Right hindlimb (tissue), 1 donor: Measurements from ENCODE around the gene SEC14L2.
"Not testable (repeated sequence)": the region's sequence is repeated elsewhere in the genome, so short reads cannot be mapped to it uniquely, and the experiment has no call there.

Source experiments
- DNase-seq: peaks from one replicate; pipeline ENCODE4 v3.0.0-alpha.2; 2018

Gene SEC14L2

GRCh38 chr22:30380011-30380410 is 16.8 kb upstream of the SEC14L2 start:
- DNase-seq = no peak

- DNase-seq = no peak
Observed at GRCh38 chr22:30381264-30381663, 15.6 kb upstream of the SEC14L2 start.

GRCh38 chr22:30382340-30382739 is 14.5 kb upstream of the SEC14L2 start:
- no peak for DNase-seq

GRCh38 chr22:30383061-30383460 is 13.8 kb upstream of the SEC14L2 start:
- no peak for DNase-seq

- no peak for DNase-seq
Observed at GRCh38 chr22:30385942-30386341, 10.9 kb upstream of the SEC14L2 start.

GRCh38 chr22:30386608-30386959 is 10.2 kb upstream of the SEC14L2 start:
- DNase-seq = no peak

GRCh38 chr22:30386960-30387827 is 9.6 kb upstream of the SEC14L2 start, which contains the start of gene RNF215:
RNF215 (minus strand) TSS chr22:30387411; CDS start chr22:30387313, 98 bp downstream.
- peak; percentile 90 for DNase-seq

GRCh38 chr22:30390974-30391691 is 5.7 kb upstream of the SEC14L2 start:
- DNase-seq = no peak

- no peak for DNase-seq
Observed at GRCh38 chr22:30392661-30393321, 4.0 kb upstream of the SEC14L2 start.

GRCh38 chr22:30393322-30393680 is 3.5 kb upstream of the SEC14L2 start:
- DNase-seq = no peak

GRCh38 chr22:30393885-30394284 is 2.9 kb upstream of the SEC14L2 start:
- no peak for DNase-seq

GRCh38 chr22:30397656-30398635 is 1.1 kb downstream of the SEC14L2 start:
- DNase-seq = no peak

- DNase-seq = no peak
Observed at GRCh38 chr22:30398685-30399680, 2.2 kb downstream of the SEC14L2 start.

- no peak for DNase-seq
Observed at GRCh38 chr22:30399718-30400117, 2.9 kb downstream of the SEC14L2 start.

- no peak for DNase-seq
Observed at GRCh38 chr22:30400159-30400558, 3.3 kb downstream of the SEC14L2 start.

GRCh38 chr22:30401024-30401423 is 4.2 kb downstream of the SEC14L2 start:
- not testable (repeated sequence) for DNase-seq

- DNase-seq = no peak
Observed at GRCh38 chr22:30402028-30402765, 5.4 kb downstream of the SEC14L2 start.

GRCh38 chr22:30402766-30403104 is 5.9 kb downstream of the SEC14L2 start:
- not testable (repeated sequence) for DNase-seq

- no peak for DNase-seq
Observed at GRCh38 chr22:30404307-30404706, 7.5 kb downstream of the SEC14L2 start.

GRCh38 chr22:30405731-30406130 is 8.9 kb downstream of the SEC14L2 start:
- no peak for DNase-seq
